IMR-90 (cell line): ENCODE data around the gene RADX. TPM values are rescaled to one million over a fixed set of nuclear protein-coding genes. Genes with fewer than 3 reads are reported as not detected.

Experiments
- ATAC-seq: fragments of 200-7000 bp; cut with Tn5 transposase; 2 replicates; pipeline ENCODE4 v1.9.1; 2020; ENCODE audit warnings: low read depth, mild to moderate bottlenecking, moderate library complexity
- BruUV-seq: library from RNA; stranded (reverse); fragments of 400-500 nt; replicated peaks from 2 replicates; lab custom pipeline; 2021; lab: Mats Ljungman, UMichigan
- CTCF ChIA-PET: fragments of 300-600 bp; formaldehyde crosslinking; extraction: SDS; loops from one replicate; lab custom pipeline; 2021; ENCODE audit warnings: antibody characterized with exemption; lab: Yijun Ruan, JAX
- POLR2A ChIA-PET: fragments of 300-600 bp; sonication (Branson Sonifier 250); formaldehyde crosslinking; loops from one replicate; lab custom pipeline; 2022; ENCODE audit warnings: antibody characterized with exemption; ENCODE audit not compliant: unreplicated experiment; lab: Charles Lee
- DNase-seq: peaks from one replicate; pipeline ENCODE4 v3.0.0; 2013
- H2AFZ ChIP-seq: replicated peaks from 2 replicates; pipeline ENCODE3; 2013; ENCODE audit warnings: low read length, mild to moderate bottlenecking; ENCODE audit not compliant: poor library complexity
- H2AK5ac ChIP-seq: 2 replicates; pipeline ENCODE4 v1.6.1; 2013; ENCODE audit warnings: low read depth, low read length, inconsistent platforms
- H2AK9ac ChIP-seq: replicated peaks from 2 replicates; pipeline ENCODE3; 2013; ENCODE audit warnings: mild to moderate bottlenecking, low read depth, low read length, moderate library complexity; ENCODE audit not compliant: poor library complexity
- H2BK120ac ChIP-seq: 2 replicates; pipeline ENCODE4 v1.6.1; 2013; ENCODE audit warnings: low read depth, low read length, inconsistent platforms
- H2BK15ac ChIP-seq: 3 replicates; pipeline ENCODE4 v1.6.1; 2013; ENCODE audit warnings: low read depth, low read length, inconsistent platforms
- H2BK20ac ChIP-seq: 2 replicates; pipeline ENCODE4 v1.6.1; 2013; ENCODE audit warnings: low read depth, mild to moderate bottlenecking, inconsistent platforms, low read length, moderate library complexity
- H2BK5ac ChIP-seq: 2 replicates; pipeline ENCODE4 v1.6.1; 2013; ENCODE audit warnings: mild to moderate bottlenecking, low read depth, low read length, inconsistent platforms; ENCODE audit not compliant: poor library complexity, severe bottlenecking
- H3K14ac ChIP-seq: replicated peaks from 2 replicates; pipeline ENCODE4 v1.6.1; 2013; ENCODE audit warnings: low read depth, low read length, inconsistent platforms
- H3K18ac ChIP-seq: 2 replicates; pipeline ENCODE4 v1.6.1; 2013; ENCODE audit warnings: low read depth, low read length, control low read depth
- H3K23ac ChIP-seq: 2 replicates; pipeline ENCODE4 v1.6.1; 2013; ENCODE audit warnings: low read depth, low read length, inconsistent platforms
- H3K27ac ChIP-seq: 2 replicates; pipeline ENCODE4 v1.5.1; 2013; ENCODE audit warnings: mild to moderate bottlenecking, control low read depth, low read length; ENCODE audit not compliant: insufficient read depth
- H3K27me3 ChIP-seq: 2 replicates; pipeline ENCODE4 v1.6.1; 2013; ENCODE audit warnings: low read length; ENCODE audit not compliant: control insufficient read depth, insufficient read depth
- H3K36me3 ChIP-seq: 2 replicates; pipeline ENCODE4 v1.6.1; 2013; ENCODE audit warnings: low read length, mixed read lengths; ENCODE audit not compliant: control insufficient read depth, insufficient read depth
- H3K4ac ChIP-seq: 2 replicates; pipeline ENCODE4 v1.6.1; 2013; ENCODE audit warnings: low read depth, low read length, inconsistent platforms
- H3K4me1 ChIP-seq: 2 replicates; pipeline ENCODE4 v1.6.1; 2013; ENCODE audit warnings: low read length, mixed read lengths; ENCODE audit not compliant: control insufficient read depth, insufficient read depth
- H3K4me2 ChIP-seq: 2 replicates; pipeline ENCODE4 v1.6.1; 2013; ENCODE audit warnings: low read depth, mild to moderate bottlenecking, control low read depth, low read length, moderate library complexity
- H3K4me3 ChIP-seq: 2 replicates; pipeline ENCODE4 v1.5.1; 2013; ENCODE audit warnings: low read depth, mild to moderate bottlenecking, control low read depth, low read length, moderate library complexity; ENCODE audit not compliant: insufficient read depth
- H3K56ac ChIP-seq: 2 replicates; pipeline ENCODE4 v1.6.1; 2013; ENCODE audit warnings: low read length, inconsistent platforms; ENCODE audit not compliant: insufficient read depth; ENCODE audit errors: extremely low read depth
- H3K79me1 ChIP-seq, 2 experiments: 2 replicates each; pipeline ENCODE4 v1.6.1; 2013; ENCODE audit warnings: low read length in 2 of 2, inconsistent platforms in 1 of 2, low read depth in 1 of 2
- H3K9ac ChIP-seq: 2 replicates; pipeline ENCODE4 v1.6.1; 2013; ENCODE audit warnings: low read depth, low read length, control low read depth
- H3K9me1 ChIP-seq: 2 replicates; pipeline ENCODE4 v1.6.1; 2013; ENCODE audit warnings: low read length, inconsistent platforms; ENCODE audit not compliant: insufficient read depth
- H3K9me3 ChIP-seq: 2 replicates; pipeline ENCODE4 v1.6.1; 2013; ENCODE audit warnings: low read length; ENCODE audit not compliant: control insufficient read depth, insufficient read depth
- H4K20me1 ChIP-seq: 2 replicates; pipeline ENCODE4 v1.6.1; 2013; ENCODE audit warnings: low read length, inconsistent platforms; ENCODE audit not compliant: insufficient read depth
- H4K5ac ChIP-seq: 2 replicates; pipeline ENCODE4 v1.6.1; 2013; ENCODE audit warnings: mild to moderate bottlenecking, low read depth, low read length, control low read depth
- H4K8ac ChIP-seq, 2 experiments: 2 replicates each; pipeline ENCODE4 v1.6.1; 2013; ENCODE audit warnings: low read depth in 2 of 2, low read length in 2 of 2, control low read depth in 1 of 2, inconsistent platforms in 1 of 2
- H4K91ac ChIP-seq: 2 replicates; pipeline ENCODE4 v1.6.1; 2013; ENCODE audit warnings: low read depth, low read length, inconsistent platforms; ENCODE audit not compliant: insufficient read depth
- CEBPB ChIP-seq: IDR thresholded peaks from 2 replicates; pipeline ENCODE4 v1.6.1; 2012; ENCODE audit warnings: low read depth, low read length, improper control_type of control experiment
- CHD1 ChIP-seq: IDR thresholded peaks from 2 replicates; pipeline ENCODE4 v1.6.1; 2012; ENCODE audit warnings: low read depth, low read length, improper control_type of control experiment
- MXI1 ChIP-seq: IDR thresholded peaks from 2 replicates; pipeline ENCODE4 v1.6.1; 2012; ENCODE audit warnings: low read depth, mild to moderate bottlenecking, low read length, moderate library complexity, borderline replicate concordance
- RCOR1 ChIP-seq: IDR thresholded peaks from 2 replicates; pipeline ENCODE4 v1.6.1; 2012; ENCODE audit warnings: mild to moderate bottlenecking, low read length, improper control_type of control experiment; ENCODE audit not compliant: insufficient replicate concordance
- WGBS, 2 experiments: methylation state at CpG; one replicate each; pipeline versions ENCODE4 v1.1.5 to v1.1.7; 2013; ENCODE audit warnings: missing lambda C conversion rate in 2 of 2; ENCODE audit not compliant: insufficient read length in 1 of 2; ENCODE audit errors: extremely low coverage in 2 of 2; 5-methylcytosine and 5-hydroxymethylcytosine counted together
- dilution Hi-C: fragments of 300-500 bp; cut with HindIII; formaldehyde crosslinking; loops from one replicate; pipeline ENCODE4 v1.14.3; 2018; ENCODE audit warnings: low sequenced_read_pairs; ENCODE audit not compliant: unreplicated experiment
- in situ Hi-C: fragments of 300-500 bp; cut with MboI; formaldehyde crosslinking; loops from 3 replicates; pipeline ENCODE4 v1.14.3; 2019; ENCODE audit warnings: low sequenced_read_pairs, inconsistent platforms, mixed read lengths
- intact Hi-C: fragments of 100-400 bp; cut with micrococcal nuclease; formaldehyde crosslinking; loops from 2 replicates; pipeline ENCODE4 v1.10.0; 2022
- polyA plus RNA-seq, 3 experiments: library from polyadenylated mRNA; depleted of rRNA; stranded (reverse); fragments of >200 nt; gene quantifications; 2 replicates each; pipeline ENCODE4 v1.2.3, GENCODE V29; 2012; ENCODE audit warnings: low replicate concordance in 1 of 3
- total RNA-seq: library from RNA; depleted of rRNA; stranded (reverse); fragments of >200 nt; gene quantifications from 2 replicates; pipeline ENCODE4 v1.2.3, GENCODE V29; 2012

The RADX gene
- total and polyA plus RNA-seq, 2 of the 4 experiments (the other 2 are of a cell fraction): 1.6 to 1.8 TPM

- in situ Hi-C loops: no loop called here
- Histone ChIP-seq H4K91ac (no peak overlapping the region), H3K27ac (no peak overlapping the region)
Measured at GRCh38 chrX:106698693-106699092, 86.9 kb downstream of the RADX start.

More at GRCh38 chrX:106698693-106699092, 86.9 kb downstream of the RADX start:
- Histone ChIP-seq H3K4me2 (peak overlapping the region; percentile 46; the same call in 1 of the 2 replicates), H3K4me1 (no peaks in the 10 kb centered on the region), H3K27me3 (peaks cover 1% of the 10 kb centered on the region; the same call in 1 of the 2 replicates), H3K9me3 (no peaks in the 10 kb centered on the region), H3K18ac (peak overlapping the region; percentile 87; the same call in 1 of the 2 replicates), H3K4ac (peak overlapping the region; percentile 45; the same call in 1 of the 2 replicates), H3K56ac (no peak overlapping the region), H2AK9ac (no peak overlapping the region), H4K5ac (peak overlapping the region; percentile 75), H4K8ac (peak overlapping the region in 1 of 2 experiments; percentile 72; a peak in 2 of 4 replicates), H2BK120ac (peak overlapping the region; percentile 64; the same call in 1 of the 2 replicates), H3K4me3 (no peak overlapping the region), H3K9me1 (0 out of 2 replicates have a peak, but pooled peaks cover 4% of the 10 kb centered on the region), H3K36me3 (no peaks in the 10 kb centered on the region), H2AK5ac (no peak overlapping the region), H2BK5ac (peak overlapping the region; percentile 41), H3K23ac (no peak overlapping the region), H2BK15ac (peak overlapping the region; percentile 26; the same call in 1 of the 3 replicates), H2BK20ac (peak overlapping the region; percentile 62), H4K20me1 (no peaks in the 10 kb centered on the region), H2AFZ (peak overlapping the region; percentile 83), H3K79me1 (no peaks in the 10 kb centered on the region), H3K14ac (peak overlapping the region; percentile 76), H3K9ac (no peak overlapping the region)
- ChIA-PET POLR2A (no interaction called here), CTCF (interaction anchor here (1.1 kb wide), 1 partner anchor 14 kb away, joined by 3 read pairs; no protein-coding TSS in a partner anchor)
- intact Hi-C loops (no loop called here), dilution Hi-C loops (no loop called here)
- 13% methylated on average over 2 of the region's 3 CpGs; no CpG with 5 or more reads in 1 of the 2 experiments for WGBS, 2 experiments
- TF ChIP-seq MXI1 (no peak), RCOR1 (no peak), CEBPB (0 out of 2 replicates have a peak, but pooled peaks have one; percentile 34), CHD1 (no peak)
- peak; percentile 67 for DNase-seq
- peak; percentile 65 for ATAC-seq
- no TSS peak for BruUV-seq
